Peyer's patch (tissue), 4 donors: ENCODE results near the gene LPIN2. TPM values are rescaled to one million over a fixed set of nuclear protein-coding genes. Genes with fewer than 3 reads are reported as not detected.

Experiments
- DNase-seq, 3 donors: peaks; one replicate each; pipeline ENCODE4 v3.0.0-alpha.2; 2017 to 2019
- H3K27ac ChIP-seq, 4 donors: fragments of 200-600 bp; sonication (generic); one replicate each; pipeline ENCODE4 v1.5.1; 2016 to 2019
- H3K27me3 ChIP-seq, 2 donors: fragments of 200-600 bp; sonication (generic); one replicate each; pipeline ENCODE4 v1.5.1; 2019
- H3K36me3 ChIP-seq, 3 donors: fragments of 200-600 bp; sonication (generic); one replicate each; pipeline ENCODE4 v1.5.1; 2016 to 2019
- H3K4me1 ChIP-seq, 4 donors: fragments of 200-600 bp; sonication (generic); one replicate each; pipeline ENCODE4 v1.5.1; 2016 to 2019
- H3K4me3 ChIP-seq, 4 donors: fragments of 200-600 bp; sonication (generic); 1 replicate in 3 of 4; 2 replicates in 1 of 4; pipeline ENCODE4 v1.5.1; 2016 to 2019; ENCODE audit warnings: mild to moderate bottlenecking in 1 of 4
- H3K9me3 ChIP-seq, 4 donors: fragments of 200-600 bp; sonication (generic); one replicate each; pipeline ENCODE4 v1.5.1; 2016 to 2019; ENCODE audit warnings: mild to moderate bottlenecking in 1 of 4
- CTCF ChIP-seq, 6 experiments: fragments of 450-650 bp in 4 of 6; fragments of 200-600 bp in 2 of 6; sonication (generic) in 1 of 6; IDR thresholded peaks; one replicate each; pipeline ENCODE4 v1.5.1; 2017 to 2019; ENCODE audit warnings: antibody characterized with exemption in 6 of 6, mild to moderate bottlenecking in 3 of 6, moderate library complexity in 1 of 6
- POLR2A ChIP-seq, 2 donors: fragments of 450-650 bp; IDR thresholded peaks; one replicate each; pipeline ENCODE4 v1.5.1; 2017; ENCODE audit warnings: antibody characterized with exemption in 2 of 2, mild to moderate bottlenecking in 2 of 2, moderate library complexity in 2 of 2
- total RNA-seq, 4 donors: library from RNA; depleted of rRNA; stranded (reverse); fragments of >200 nt; gene quantifications; one replicate each; pipeline ENCODE4 v1.1.0, GENCODE V29; 2016

The LPIN2 gene
- total RNA-seq, 4 donors from 2014 or later = 29.7 to 178 (median 133) TPM

GRCh38 chr18:2984091-2984490, 28.9 kb downstream of the LPIN2 start:
- TF ChIP-seq CTCF (IDR thresholded peaks at IDR 0.05) (peak in 2 of 6 experiments; percentile 1 to 15), POLR2A (IDR thresholded peaks at IDR 0.05) (no peak)
- no peak for DNase-seq
- Histone ChIP-seq H3K27ac (peak overlapping the region in 3 of 4 donors; percentile 72 to 86 (median 84)), H3K4me1 (peaks cover 0 to 52% (median 17%) of the 10 kb centered on the region in 4 donors), H3K9me3 (no peaks in the 10 kb centered on the region), H3K4me3 (no peak overlapping the region), H3K36me3 (no peaks in the 10 kb centered on the region), H3K27me3 (no peaks in the 10 kb centered on the region)

- H3K4me3 ChIP-seq = peak overlapping the region in 1 of 4 donors; percentile 39
- peaks cover 0 to 58% (median 21%) of the 10 kb centered on the region in 4 donors for H3K4me1 ChIP-seq
- TF ChIP-seq POLR2A (IDR thresholded peaks at IDR 0.05) (no peak), CTCF (IDR thresholded peaks at IDR 0.05) (no peak)
- no peaks in the 10 kb centered on the region for H3K36me3 ChIP-seq
- H3K27me3 ChIP-seq = no peaks in the 10 kb centered on the region
- DNase-seq = no peak
- peak overlapping the region; percentile 72 to 86 (median 82) for H3K27ac ChIP-seq
- no peaks in the 10 kb centered on the region for H3K9me3 ChIP-seq
These were observed 29.6 kb downstream of the LPIN2 start for GRCh38 chr18:2983296-2983695.

DNA sequence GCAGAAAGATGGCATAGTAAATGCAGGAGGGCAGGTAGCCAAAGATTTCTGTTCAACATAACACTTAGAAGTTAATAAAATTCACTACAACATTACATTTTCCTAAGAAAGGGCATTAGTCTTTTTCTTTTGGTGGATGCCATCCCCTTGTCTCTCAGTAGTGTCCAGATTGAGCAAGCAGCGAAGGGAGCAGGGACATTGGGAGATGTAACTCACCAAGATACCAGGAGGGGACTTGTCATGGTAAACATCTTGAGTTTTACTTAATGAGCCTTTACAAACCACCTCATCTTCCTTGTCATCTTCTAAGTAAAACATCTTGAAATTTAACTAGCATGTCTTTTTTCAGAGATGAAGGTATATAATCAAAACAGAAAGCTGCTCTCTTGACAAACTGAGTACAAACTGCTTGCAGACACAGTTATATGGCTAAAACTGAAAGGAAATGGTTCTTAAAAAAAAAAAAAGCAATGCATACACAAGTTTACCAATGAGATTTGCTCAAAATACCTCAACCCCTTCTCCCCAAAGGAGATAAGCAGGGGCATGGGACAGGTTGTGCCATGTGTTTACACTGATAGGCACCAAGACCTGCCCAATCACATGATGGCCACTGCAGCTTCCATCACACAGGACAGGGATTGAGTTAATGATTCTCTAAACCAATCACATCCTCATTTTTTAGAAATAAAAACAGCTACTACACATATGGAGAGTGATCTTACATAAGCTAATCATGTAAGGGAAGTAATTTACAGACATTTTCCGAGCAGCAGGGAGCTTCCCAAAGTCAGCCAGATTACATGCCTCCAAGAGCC, 30.3 kb downstream of the LPIN2 start:
- H3K4me3 ChIP-seq = peak overlapping the region in 3 of 4 donors; percentile 5 to 54 (median 39)
- H3K9me3 ChIP-seq = no peaks in the 10 kb centered on the region
- peak in 1 of 3 donors; percentile 77 for DNase-seq
- H3K27me3 ChIP-seq = no peaks in the 10 kb centered on the region
- no peaks in the 10 kb centered on the region for H3K36me3 ChIP-seq
- TF ChIP-seq CTCF (IDR thresholded peaks at IDR 0.05) (peak in 3 of 6 experiments; percentile 13 to 32 (median 31)), POLR2A (IDR thresholded peaks at IDR 0.05) (peak in 1 of 2 donors; percentile 58)
- H3K4me1 ChIP-seq = peaks cover 0 to 62% (median 23%) of the 10 kb centered on the region in 4 donors
- H3K27ac ChIP-seq = peak overlapping the region; percentile 72 to 86 (median 82)

DNA sequence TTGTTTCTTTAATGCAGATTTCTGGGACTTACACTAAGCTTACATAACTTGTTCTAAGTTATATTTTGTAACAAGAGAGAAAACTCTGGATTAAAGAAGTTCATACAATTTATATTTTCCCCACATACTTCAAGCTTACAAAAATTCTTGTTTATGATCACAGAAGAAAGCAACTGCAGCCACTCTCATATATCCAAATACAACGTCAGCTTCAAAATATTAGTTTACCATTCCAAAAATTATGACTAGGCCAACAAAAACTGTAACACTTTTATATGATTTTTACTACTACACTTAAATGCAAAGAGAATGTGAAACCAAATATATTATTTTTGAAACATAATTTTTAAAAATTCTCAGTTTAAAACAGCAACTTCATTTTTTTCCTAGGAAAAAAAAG, 30.9 kb downstream of the LPIN2 start:
- H3K27me3 ChIP-seq = no peaks in the 10 kb centered on the region
- DNase-seq = no peak
- TF ChIP-seq POLR2A (IDR thresholded peaks at IDR 0.05) = no peak
- H3K27ac ChIP-seq = peak overlapping the region; percentile 72 to 86 (median 82)
- peaks cover 0 to 68% (median 24%) of the 10 kb centered on the region in 4 donors for H3K4me1 ChIP-seq
- H3K9me3 ChIP-seq = no peaks in the 10 kb centered on the region
- H3K4me3 ChIP-seq = peak overlapping the region in 3 of 4 donors; percentile 5 to 54 (median 39)
- no peaks in the 10 kb centered on the region for H3K36me3 ChIP-seq

DNA sequence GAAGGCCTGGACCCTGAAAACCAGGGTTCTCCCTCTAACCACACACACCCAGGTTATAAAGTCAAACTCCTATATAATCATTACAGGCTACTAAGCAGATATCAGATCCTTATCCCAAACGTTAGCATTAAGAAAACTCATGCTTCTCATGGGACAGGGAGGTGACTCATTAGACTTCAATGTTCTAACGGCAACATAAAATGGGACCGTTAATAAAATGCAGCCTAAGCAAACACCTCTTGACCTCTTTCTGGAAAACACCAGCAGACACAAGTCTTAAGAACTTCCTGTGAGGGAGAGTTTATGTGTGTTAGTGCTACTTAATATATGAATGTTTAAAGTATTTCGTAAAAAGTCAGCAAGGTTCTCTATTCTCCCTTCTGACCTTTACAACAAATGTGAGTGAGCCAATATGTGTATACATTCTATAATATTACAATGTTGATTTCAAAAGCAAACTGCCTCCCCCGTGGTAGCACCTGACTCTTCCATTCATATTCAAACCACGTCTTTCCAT, 31.7 kb downstream of the LPIN2 start:
- DNase-seq = no peak
- Histone ChIP-seq H3K4me3 (peak overlapping the region in 2 of 4 donors; percentile 39 to 54), H3K9me3 (no peaks in the 10 kb centered on the region), H3K4me1 (peaks cover 6 to 71% (median 27%) of the 10 kb centered on the region in 4 donors), H3K27me3 (no peaks in the 10 kb centered on the region), H3K27ac (peak overlapping the region; percentile 72 to 86 (median 82)), H3K36me3 (no peaks in the 10 kb centered on the region)
- no peak for TF ChIP-seq CTCF (IDR thresholded peaks at IDR 0.05)
- peak; percentile 18 to 63 for TF ChIP-seq POLR2A (IDR thresholded peaks at IDR 0.05)
